Right cardiac atrium (tissue), 5 donors: Measurements from ENCODE around the gene CABLES1. TPM values are rescaled to one million over a fixed set of nuclear protein-coding genes. Genes with fewer than 3 reads are reported as not detected.

ENCODE experiments used
- ATAC-seq, 2 donors: fragments of 200-7000 bp; cut with Tn5 transposase; one replicate each; pipeline versions ENCODE4 v1.8.0 to v1.9.1; 2020; ENCODE audit warnings: moderate library complexity in 2 of 2, mild to moderate bottlenecking in 1 of 2
- DNase-seq, 3 donors: peaks; one replicate each; pipeline ENCODE4 v3.0.0-alpha.2; 2020
- H3K27ac ChIP-seq: one replicate; pipeline ENCODE4 v1.5.1; 2013; ENCODE audit warnings: mild to moderate bottlenecking, low read length, control low read depth, moderate library complexity
- H3K27me3 ChIP-seq: one replicate; pipeline ENCODE4 v1.6.1; 2013; ENCODE audit not compliant: control insufficient read depth, insufficient read depth
- H3K4me1 ChIP-seq: one replicate; pipeline ENCODE4 v1.6.1; 2013; ENCODE audit warnings: low read length; ENCODE audit not compliant: control insufficient read depth, insufficient read depth
- H3K4me3 ChIP-seq: one replicate; pipeline ENCODE4 v1.5.1; 2013; ENCODE audit warnings: low read length, control low read depth
- H3K9me3 ChIP-seq: one replicate; pipeline ENCODE4 v1.6.1; 2013; ENCODE audit warnings: low read length; ENCODE audit not compliant: control insufficient read depth
- WGBS: extraction: QIAGEN DNeasy Blood & Tissue Kit; methylation state at CpG from one replicate; pipeline ENCODE4 v1.1.7; 2013; 5-methylcytosine and 5-hydroxymethylcytosine counted together
- intact Hi-C, 4 donors: fragments of 100-400 bp; cut with DNase I; formaldehyde crosslinking; loops; one replicate each; pipeline versions ENCODE4 v1.11.0 to v1.14.0; 2022 to 2023
- polyA plus RNA-seq: library from polyadenylated mRNA; stranded (reverse); fragments of 200-250 nt; gene quantifications from one replicate; pipeline ENCODE4 v1.2.3, GENCODE V29; 2013
- total RNA-seq, 4 donors: library from RNA; stranded (reverse); fragmentation: NEBNext Ultra II Directional; extraction: Animal tissue kit (Norgen Biotek cat#: 25700); gene quantifications; one replicate each; pipeline ENCODE4 v1.2.1, GENCODE V29; 2021
- donor health status: healthy with polysubstance abuse.
- donor health status: DM: no; HTN: yes; CAD: no.
- donor health status: DM: no; HTN: no; CAD: no.
- donor health status: DM: no; HTN: yes; CAD: no; lungs with severe emphysema.
- donor health status: DM: yes; HTN: yes; CAD: no.

The CABLES1 gene
- total and polyA plus RNA-seq, 5 donors = 3.2 to 5.6 (median 4.1) TPM

GRCh38 chr18:23244401-23244800 is 109.1 kb downstream of the CABLES1 start:
- no peak overlapping the region for H3K4me3 ChIP-seq
- no peak overlapping the region for H3K27ac ChIP-seq
- 80% methylated on average over 12 of the region's 12 CpGs for WGBS
- ATAC-seq (no peak), DNase-seq (no peak)
- no peaks in the 10 kb centered on the region for H3K4me1 ChIP-seq
- H3K9me3 ChIP-seq = no peaks in the 10 kb centered on the region
- intact Hi-C loops = loop anchor here in 1 of 4 donors (10.0 kb wide), 1 partner anchor 60 kb away; no protein-coding TSS in a partner anchor
- no peaks in the 10 kb centered on the region for H3K27me3 ChIP-seq

GRCh38 chr18:23245461-23245860 is 110.2 kb downstream of the CABLES1 start:
- WGBS = 93% methylated on average over 6 of the region's 6 CpGs
- H3K4me1 ChIP-seq = no peaks in the 10 kb centered on the region
- intact Hi-C loops = loop anchor here in 1 of 4 donors (10.0 kb wide), 1 partner anchor 59 kb away; no protein-coding TSS in a partner anchor
- ATAC-seq = no peak
- no peaks in the 10 kb centered on the region for H3K27me3 ChIP-seq
- H3K4me3 ChIP-seq = no peak overlapping the region
- no peak overlapping the region for H3K27ac ChIP-seq
- H3K9me3 ChIP-seq = no peaks in the 10 kb centered on the region
- no peak for DNase-seq

- H3K27me3 ChIP-seq = no peaks in the 10 kb centered on the region
- H3K4me1 ChIP-seq = no peaks in the 10 kb centered on the region
- intact Hi-C loops = loop anchor here in 1 of 4 donors (10.0 kb wide), 1 partner anchor 57 kb away; no protein-coding TSS in a partner anchor
- WGBS = 96% methylated on average over 10 of the region's 10 CpGs
- H3K9me3 ChIP-seq = no peaks in the 10 kb centered on the region
- DNase-seq (no peak), ATAC-seq (no peak)
- H3K27ac ChIP-seq = no peak overlapping the region
- no peak overlapping the region for H3K4me3 ChIP-seq
Measured at GRCh38 chr18:23247331-23247730, 112.0 kb downstream of the CABLES1 start.

- no peaks in the 10 kb centered on the region for H3K4me1 ChIP-seq
- H3K27me3 ChIP-seq = no peaks in the 10 kb centered on the region
- ATAC-seq (no peak), DNase-seq (no peak)
- no peak overlapping the region for H3K4me3 ChIP-seq
- intact Hi-C loops = loop anchor here in 1 of 4 donors (10.0 kb wide), 1 partner anchor 57 kb away; no protein-coding TSS in a partner anchor
- H3K9me3 ChIP-seq = no peaks in the 10 kb centered on the region
- no peak overlapping the region for H3K27ac ChIP-seq
- 97% methylated on average over 14 of the region's 14 CpGs for WGBS
Measured at GRCh38 chr18:23247896-23248295, 112.6 kb downstream of the CABLES1 start.

- intact Hi-C loops = loop anchor here in 1 of 4 donors (10.0 kb wide), 1 partner anchor 56 kb away; no protein-coding TSS in a partner anchor
Measured at GRCh38 chr18:23248826-23249225, 113.5 kb downstream of the CABLES1 start.

GRCh38 chr18:23249348-23249747 is 114.1 kb downstream of the CABLES1 start:
- H3K27ac ChIP-seq = no peak overlapping the region
- H3K4me1 ChIP-seq = no peaks in the 10 kb centered on the region
- DNase-seq = no peak
- 92% methylated on average over 7 of the region's 7 CpGs for WGBS
- ATAC-seq = no peak
- no peaks in the 10 kb centered on the region for H3K9me3 ChIP-seq
- intact Hi-C loops = loop anchor here in 1 of 4 donors (10.0 kb wide), 1 partner anchor 55 kb away; no protein-coding TSS in a partner anchor
- H3K4me3 ChIP-seq = no peak overlapping the region
- no peaks in the 10 kb centered on the region for H3K27me3 ChIP-seq

More at GRCh38 chr18:23248826-23249225, 113.5 kb downstream of the CABLES1 start:
- no peaks in the 10 kb centered on the region for H3K4me1 ChIP-seq
- H3K27me3 ChIP-seq = no peaks in the 10 kb centered on the region
- no peak overlapping the region for H3K4me3 ChIP-seq
- DNase-seq (no peak), ATAC-seq (no peak)
- H3K27ac ChIP-seq = no peak overlapping the region
- H3K9me3 ChIP-seq = no peaks in the 10 kb centered on the region
- WGBS = 97% methylated on average over 2 of the region's 2 CpGs

- Histone ChIP-seq H3K9me3 (no peaks in the 10 kb centered on the region), H3K27ac (peak overlapping the region; percentile 55), H3K27me3 (no peaks in the 10 kb centered on the region), H3K4me1 (no peaks in the 10 kb centered on the region), H3K4me3 (no peak overlapping the region)
- intact Hi-C loops = loop anchor here in 1 of 4 donors (10.0 kb wide), 1 partner anchor 104 kb away; no protein-coding TSS in a partner anchor
- DNase-seq (peak; percentile 76 to 83 (median 77)), ATAC-seq (peak; percentile 65 to 74)
- WGBS = 72% methylated on average over 13 of the region's 13 CpGs
Measured at GRCh38 chr18:23250893-23251656, 115.8 kb downstream of the CABLES1 start.

GRCh38 chr18:23253630-23254029 is 118.3 kb downstream of the CABLES1 start:
- WGBS = 88% methylated on average over 12 of the region's 12 CpGs
- intact Hi-C loops = loop anchor here in 1 of 4 donors (10.0 kb wide), 1 partner anchor 101 kb away; no protein-coding TSS in a partner anchor
- no peaks in the 10 kb centered on the region for H3K4me1 ChIP-seq

GRCh38 chr18:23257137-23257536 is 121.9 kb downstream of the CABLES1 start:
- intact Hi-C loops = loop anchor here in 1 of 4 donors (10.0 kb wide), 1 partner anchor 98 kb away; no protein-coding TSS in a partner anchor
- H3K9me3 ChIP-seq = no peaks in the 10 kb centered on the region
- WGBS = 84% methylated on average over 9 of the region's 9 CpGs
- no peak overlapping the region for H3K27ac ChIP-seq
- ATAC-seq (no peak), DNase-seq (no peak)
- no peaks in the 10 kb centered on the region for H3K27me3 ChIP-seq
- peaks cover 16% of the 10 kb centered on the region for H3K4me1 ChIP-seq
- no peak overlapping the region for H3K4me3 ChIP-seq

More at GRCh38 chr18:23253630-23254029, 118.3 kb downstream of the CABLES1 start:
- DNase-seq (no peak), ATAC-seq (no peak)
- Histone ChIP-seq H3K27ac (no peak overlapping the region), H3K9me3 (no peaks in the 10 kb centered on the region), H3K27me3 (no peaks in the 10 kb centered on the region), H3K4me3 (no peak overlapping the region)

GRCh38 chr18:23257686-23258565 is 122.6 kb downstream of the CABLES1 start:
- H3K27ac ChIP-seq = no peak overlapping the region
- H3K4me3 ChIP-seq = no peak overlapping the region
- ATAC-seq (peak; percentile 15 to 37), DNase-seq (peak in 2 of 3 donors; percentile 58 to 62)
- H3K9me3 ChIP-seq = no peaks in the 10 kb centered on the region
- peaks cover 18% of the 10 kb centered on the region for H3K4me1 ChIP-seq
- WGBS = 62% methylated on average over 25 of the region's 25 CpGs
- no peaks in the 10 kb centered on the region for H3K27me3 ChIP-seq
- intact Hi-C loops = loop anchor here in 1 of 4 donors (10.0 kb wide), 1 partner anchor 97 kb away; no protein-coding TSS in a partner anchor
